ENCODE measurements around the gene POLR1E.

DNA sequence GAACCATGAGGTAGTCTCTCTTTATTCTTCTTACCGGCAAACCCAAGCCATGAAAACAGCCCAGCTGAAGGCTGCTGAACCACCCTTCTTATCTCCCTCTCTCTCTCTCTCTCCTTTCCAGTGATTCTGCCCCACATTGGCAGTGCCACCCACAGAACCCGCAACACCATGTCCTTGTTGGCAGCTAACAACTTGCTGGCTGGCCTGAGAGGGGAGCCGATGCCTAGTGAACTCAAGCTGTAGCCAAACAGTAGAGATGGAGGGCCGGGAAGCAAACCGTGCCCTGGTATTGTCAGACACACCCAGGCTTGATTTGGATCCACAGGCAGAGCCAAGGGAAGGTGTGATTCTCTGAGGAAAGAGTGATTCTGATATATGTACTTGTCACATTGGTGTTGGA is 49.2 kb upstream of the POLR1E start:
- TF ChIP-seq CTCF (IDR thresholded peaks at IDR 0.05) (no peak), FOXP1 (CRISPR knock-in tag; IDR thresholded peaks at IDR 0.05; ENCODE audit: borderline replicate concordance) (no peak)

Data from WTC11 (cell line).